Upper lobe of left lung (tissue), 6 donors: Measurements from ENCODE around the gene OBSCN. TPM values are rescaled to one million over a fixed set of nuclear protein-coding genes. Genes with fewer than 3 reads are reported as not detected.

ENCODE experiments used
- ATAC-seq, 2 donors: fragments of 200-7000 bp; cut with Tn5 transposase; one replicate each; pipeline ENCODE4 v1.9.1; 2022; ENCODE audit warnings: mild to moderate bottlenecking in 2 of 2, moderate library complexity in 2 of 2; ENCODE audit not compliant: low FRiP score in 2 of 2
- DNase-seq, 2 donors: peaks; one replicate each; pipeline ENCODE4 v3.0.0-alpha.2; 2019 to 2020
- H3K27ac ChIP-seq, 4 donors: fragments of 200-600 bp; sonication (generic); one replicate each; pipeline ENCODE4 v1.5.1; 2016 to 2019
- H3K27me3 ChIP-seq, 4 donors: fragments of 200-600 bp; sonication (generic); one replicate each; pipeline ENCODE4 v1.5.1; 2017 to 2019
- H3K36me3 ChIP-seq, 4 donors: fragments of 200-600 bp; sonication (generic); one replicate each; pipeline ENCODE4 v1.5.1; 2016 to 2019
- H3K4me1 ChIP-seq, 4 donors: fragments of 200-600 bp; sonication (generic); one replicate each; pipeline ENCODE4 v1.5.1; 2018 to 2019
- H3K4me3 ChIP-seq, 4 donors: fragments of 200-600 bp; sonication (generic); one replicate each; pipeline ENCODE4 v1.5.1; 2017 to 2019; ENCODE audit warnings: mild to moderate bottlenecking in 2 of 4, moderate library complexity in 1 of 4
- H3K9me3 ChIP-seq, 4 donors: fragments of 200-600 bp; sonication (generic); one replicate each; pipeline ENCODE4 v1.5.1; 2018 to 2019
- CTCF ChIP-seq, 6 experiments: fragments of 450-650 bp in 4 of 6; fragments of 200-600 bp in 2 of 6; sonication (generic) in 2 of 6; IDR thresholded peaks; one replicate each; pipeline ENCODE4 v1.5.1; 2016 to 2019; ENCODE audit warnings: antibody characterized with exemption in 6 of 6
- EP300 ChIP-seq, 4 donors: sonication (generic); formaldehyde crosslinking; IDR thresholded peaks; one replicate each; pipeline ENCODE4 v1.5.1; 2017; ENCODE audit warnings: antibody characterized with exemption in 4 of 4, control low read depth in 2 of 4
- POLR2A ChIP-seq, 4 donors: fragments of 450-650 bp; IDR thresholded peaks; one replicate each; pipeline ENCODE4 v1.5.1; 2016 to 2017; ENCODE audit warnings: antibody characterized with exemption in 4 of 4, mild to moderate bottlenecking in 2 of 4
- POLR2AphosphoS5 ChIP-seq, 2 donors: sonication (generic); formaldehyde crosslinking; IDR thresholded peaks; one replicate each; pipeline ENCODE4 v1.5.1; 2017; ENCODE audit warnings: antibody characterized with exemption in 2 of 2
- WGBS, 2 donors: methylation state at CpG; one replicate each; pipeline ENCODE4 v1.1.5; 2017 to 2018; 5-methylcytosine and 5-hydroxymethylcytosine counted together
- total RNA-seq, 6 donors: library from RNA; depleted of rRNA in 4 of 6; stranded (reverse); fragments of >200 nt in 4 of 6; gene quantifications; one replicate each; pipeline versions ENCODE4 v1.1.0 to v1.2.1, GENCODE V29; 2016 to 2021
- donor health status: DM: no; HTN: no; CAD: no; lungs with moderate emphysema.
- donor health status: DM: no; HTN: yes; CAD: no; lungs with severe emphysema.

OBSCN gene
- total RNA-seq, 6 donors from 2014 or later: 15.7 to 160 (median 47.0) TPM

DNA sequence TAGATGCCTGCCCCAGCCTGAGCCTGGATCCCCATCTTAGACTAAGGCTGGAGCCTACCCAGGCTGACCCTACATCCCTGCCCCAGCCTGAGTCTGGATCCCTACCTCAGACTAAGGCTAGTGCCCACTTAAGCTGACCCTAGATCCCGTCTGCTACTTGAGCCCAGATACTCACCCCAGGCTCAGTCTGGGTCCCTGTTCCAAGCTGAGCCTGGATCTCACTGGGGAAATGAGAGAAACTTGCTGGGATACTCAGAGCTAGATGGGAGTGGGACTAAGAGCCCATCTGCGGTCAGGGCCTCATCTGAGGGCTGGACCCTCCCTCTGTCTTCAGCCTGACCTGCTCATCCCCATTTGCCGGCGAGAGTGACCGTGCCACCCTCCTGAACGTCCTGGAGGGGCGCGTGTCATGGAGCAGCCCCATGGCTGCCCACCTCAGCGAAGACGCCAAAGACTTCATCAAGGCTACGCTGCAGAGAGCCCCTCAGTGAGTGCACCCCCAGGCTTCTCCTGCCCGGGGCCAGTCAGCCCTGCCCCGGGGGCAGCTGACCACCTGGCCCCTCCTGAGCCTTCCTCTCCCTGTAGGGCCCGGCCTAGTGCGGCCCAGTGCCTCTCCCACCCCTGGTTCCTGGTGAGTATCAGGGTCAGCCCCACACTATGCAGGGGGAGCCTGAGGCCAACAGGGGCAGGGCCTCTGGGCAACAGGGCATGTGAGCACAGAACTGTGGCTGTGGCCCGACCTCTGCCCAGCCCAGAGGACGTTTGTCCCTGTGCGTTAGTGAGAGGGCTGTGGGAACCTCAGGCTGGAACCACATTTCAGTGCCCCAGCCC lies 162.0 kb downstream of the OBSCN start:
- Histone ChIP-seq H3K4me3 (no peak overlapping the region), H3K27me3 (no peaks in the 10 kb centered on the region), H3K4me1 (peaks cover 0 to 11% (median 2%) of the 10 kb centered on the region in 4 donors), H3K27ac (no peak overlapping the region), H3K9me3 (no peaks in the 10 kb centered on the region), H3K36me3 (no peaks in the 10 kb centered on the region)
- ATAC-seq (no peak), DNase-seq (peak in 1 of 2 donors; percentile 52)
- WGBS, 2 donors: 90 to 94% methylated on average over 12 to 14 of the region's 18 CpGs
- TF ChIP-seq POLR2A (IDR thresholded peaks at IDR 0.05) (no peak), POLR2AphosphoS5 (IDR thresholded peaks at IDR 0.05) (no peak), EP300 (IDR thresholded peaks at IDR 0.05) (no peak), CTCF (IDR thresholded peaks at IDR 0.05) (no peak)

- 93 to 100% methylated on average over 1 to 10 of the region's 10 CpGs for WGBS, 2 donors
- H3K36me3 ChIP-seq: no peaks in the 10 kb centered on the region
- no peaks in the 10 kb centered on the region for H3K27me3 ChIP-seq
- H3K4me1 ChIP-seq: peaks cover 0 to 11% (median 2%) of the 10 kb centered on the region in 4 donors
- TF ChIP-seq POLR2AphosphoS5 (IDR thresholded peaks at IDR 0.05) (no peak), CTCF (IDR thresholded peaks at IDR 0.05) (no peak), POLR2A (IDR thresholded peaks at IDR 0.05) (no peak), EP300 (IDR thresholded peaks at IDR 0.05) (no peak)
- no peak for ATAC-seq
- no peaks in the 10 kb centered on the region for H3K9me3 ChIP-seq
- DNase-seq: peak in 1 of 2 donors; percentile 44
- H3K4me3 ChIP-seq: no peak overlapping the region
- H3K27ac ChIP-seq: no peak overlapping the region
Measured at GRCh38 chr1:228370439-228370940, 162.6 kb downstream of the OBSCN start.

GRCh38 chr1:228370941-228371740 lies 163.3 kb downstream of the OBSCN start:
- peak in 1 of 2 donors; percentile 86 for DNase-seq
- no peaks in the 10 kb centered on the region for H3K27me3 ChIP-seq
- WGBS, 2 donors: 86 to 91% methylated on average over 20 of the region's 50 CpGs
- TF ChIP-seq POLR2AphosphoS5 (IDR thresholded peaks at IDR 0.05) (no peak), POLR2A (IDR thresholded peaks at IDR 0.05) (no peak), CTCF (IDR thresholded peaks at IDR 0.05) (no peak), EP300 (IDR thresholded peaks at IDR 0.05) (no peak)
- H3K27ac ChIP-seq: no peak overlapping the region
- H3K9me3 ChIP-seq: no peaks in the 10 kb centered on the region
- no peak for ATAC-seq
- no peak overlapping the region for H3K4me3 ChIP-seq
- no peaks in the 10 kb centered on the region for H3K36me3 ChIP-seq
- peaks cover 0 to 11% (median 2%) of the 10 kb centered on the region in 4 donors for H3K4me1 ChIP-seq

DNA sequence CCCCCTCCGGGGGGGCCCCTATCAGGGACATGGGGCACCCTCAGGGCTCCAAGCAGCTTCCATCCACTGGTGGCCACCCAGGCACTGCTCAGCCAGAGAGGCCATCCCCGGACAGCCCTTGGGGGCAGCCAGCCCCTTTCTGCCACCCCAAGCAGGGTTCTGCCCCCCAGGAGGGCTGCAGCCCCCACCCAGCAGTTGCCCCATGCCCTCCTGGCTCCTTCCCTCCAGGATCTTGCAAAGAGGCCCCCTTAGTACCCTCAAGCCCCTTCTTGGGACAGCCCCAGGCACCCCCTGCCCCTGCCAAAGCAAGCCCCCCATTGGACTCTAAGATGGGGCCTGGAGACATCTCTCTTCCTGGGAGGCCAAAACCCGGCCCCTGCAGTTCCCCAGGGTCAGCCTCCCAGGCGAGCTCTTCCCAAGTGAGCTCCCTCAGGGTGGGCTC lies 163.9 kb downstream of the OBSCN start:
- ATAC-seq (no peak), DNase-seq (no peak)
- Histone ChIP-seq H3K27me3 (no peaks in the 10 kb centered on the region), H3K27ac (no peak overlapping the region), H3K36me3 (no peaks in the 10 kb centered on the region), H3K9me3 (no peaks in the 10 kb centered on the region), H3K4me1 (peaks cover 0 to 11% (median 2%) of the 10 kb centered on the region in 4 donors), H3K4me3 (no peak overlapping the region)
- TF ChIP-seq POLR2AphosphoS5 (IDR thresholded peaks at IDR 0.05): no peak
- TF ChIP-seq POLR2A (IDR thresholded peaks at IDR 0.05): no peak
- TF ChIP-seq EP300 (IDR thresholded peaks at IDR 0.05): no peak
- no peak for TF ChIP-seq CTCF (IDR thresholded peaks at IDR 0.05)
- 50 to 78% methylated on average over 2 to 4 of the region's 4 CpGs for WGBS, 2 donors
